Middle frontal gyrus (tissue), 1 donor: ENCODE measurements around the gene SALL1.

ENCODE experiments used
- DNase-seq: peaks from one replicate; pipeline ENCODE4 v3.0.0-alpha.2; 2015; ENCODE audit warnings: low spot score; ENCODE audit errors: extremely low spot score

Gene SALL1

DNA sequence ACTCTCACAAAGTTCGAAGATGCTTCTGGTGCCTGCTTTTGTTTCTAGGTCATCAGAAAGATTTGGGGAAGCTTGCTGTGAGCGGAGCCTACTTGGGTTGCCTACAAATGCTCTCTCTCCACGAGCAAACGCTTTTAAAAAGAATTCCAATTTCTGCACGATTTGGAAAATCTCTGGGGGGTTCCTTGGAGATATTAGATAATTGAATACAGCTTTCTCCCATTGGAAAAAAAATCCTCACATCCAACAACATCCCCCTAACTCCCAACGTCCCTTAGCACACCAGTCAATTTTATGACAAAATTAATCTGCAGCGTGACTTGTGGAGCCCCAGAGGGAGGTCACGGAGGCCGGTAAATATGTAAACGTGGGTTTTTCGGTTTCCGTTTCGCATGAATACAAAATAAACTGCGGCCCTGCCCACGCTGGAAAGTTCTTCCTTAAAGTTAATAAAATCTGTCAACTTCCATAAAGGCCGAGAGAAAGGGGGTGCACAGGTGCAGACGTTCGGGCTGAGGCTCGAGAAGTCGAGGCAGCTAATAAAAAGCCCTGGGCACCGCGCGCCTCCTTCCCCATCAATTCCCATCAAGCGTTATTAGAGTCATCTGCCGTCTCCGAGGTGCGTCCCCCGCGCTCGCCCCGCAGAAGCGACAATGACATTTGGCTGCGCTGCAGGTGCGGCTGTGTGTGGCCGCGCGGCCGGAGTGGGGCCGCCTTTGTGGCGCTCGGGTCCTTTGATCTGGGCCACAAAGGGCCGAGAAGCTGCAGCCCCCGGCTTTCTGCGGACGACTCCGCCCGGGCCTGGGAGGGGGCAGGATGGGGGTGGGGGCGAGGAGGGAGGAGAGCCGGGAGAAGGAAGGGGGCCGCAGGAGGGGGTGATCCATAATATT lies 37.6 kb downstream of the SALL1 start:
- DNase-seq: no peak

DNA sequence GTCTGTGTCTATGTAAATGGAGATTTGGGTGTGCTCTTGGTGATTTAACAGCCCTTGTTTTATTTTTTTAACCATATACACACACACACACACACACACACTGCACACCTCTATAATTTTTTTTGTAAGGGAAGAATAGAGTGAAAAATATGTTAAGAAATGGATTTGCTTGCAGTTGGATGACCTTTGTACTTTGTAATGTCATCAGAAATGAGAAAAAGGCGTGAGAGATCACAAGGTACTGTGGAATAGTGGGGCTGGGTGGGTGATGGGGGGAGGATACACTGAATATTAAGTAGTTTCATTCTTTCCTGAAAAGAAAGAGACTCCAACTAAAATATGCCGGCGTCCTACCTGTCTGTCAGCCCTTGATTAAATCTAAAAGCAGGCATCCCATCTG lies 38.7 kb downstream of the SALL1 start:
- no peak for DNase-seq

DNA sequence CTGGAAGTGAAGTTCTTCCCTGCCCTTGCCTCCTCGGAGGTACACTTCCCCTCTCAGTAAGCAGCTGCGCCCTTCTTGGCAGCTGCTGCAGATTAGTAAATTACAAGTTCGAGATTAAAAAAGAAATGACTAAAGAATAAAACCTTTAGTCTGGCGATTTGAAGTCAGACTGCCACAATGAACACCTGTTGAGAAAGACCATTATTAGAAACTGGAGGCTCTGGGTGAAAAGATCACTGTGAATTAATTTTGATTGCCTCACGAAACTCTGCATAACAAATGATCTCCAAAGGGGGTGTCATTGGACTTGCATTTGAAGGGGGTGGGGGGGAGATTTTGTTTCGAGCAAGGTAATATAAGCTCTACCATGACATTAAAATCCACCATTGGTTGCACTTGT lies 39.3 kb downstream of the SALL1 start:
- no peak for DNase-seq

DNA sequence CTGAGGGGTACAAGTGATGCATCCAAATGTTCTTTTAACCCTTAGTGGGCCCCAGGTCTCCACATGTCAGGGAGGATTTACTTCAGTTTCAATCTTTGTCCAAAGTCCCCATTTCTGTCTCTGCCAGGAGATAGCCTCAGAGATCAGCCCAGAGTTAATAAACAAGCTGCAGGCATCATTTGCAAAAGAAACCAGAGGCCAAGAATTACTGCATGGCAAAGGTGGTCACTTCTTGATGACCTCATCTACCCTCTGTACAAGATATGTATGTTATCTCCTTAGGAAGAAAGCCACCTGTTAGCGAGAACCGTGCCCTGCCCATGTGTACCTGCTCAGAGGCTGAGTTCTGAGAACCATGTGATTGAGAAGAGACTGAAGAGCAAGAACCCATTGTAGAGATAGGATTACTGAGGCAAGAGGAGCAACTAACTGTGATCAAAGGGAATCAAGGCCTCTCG lies 40.3 kb downstream of the SALL1 start:
- DNase-seq: no peak

DNA sequence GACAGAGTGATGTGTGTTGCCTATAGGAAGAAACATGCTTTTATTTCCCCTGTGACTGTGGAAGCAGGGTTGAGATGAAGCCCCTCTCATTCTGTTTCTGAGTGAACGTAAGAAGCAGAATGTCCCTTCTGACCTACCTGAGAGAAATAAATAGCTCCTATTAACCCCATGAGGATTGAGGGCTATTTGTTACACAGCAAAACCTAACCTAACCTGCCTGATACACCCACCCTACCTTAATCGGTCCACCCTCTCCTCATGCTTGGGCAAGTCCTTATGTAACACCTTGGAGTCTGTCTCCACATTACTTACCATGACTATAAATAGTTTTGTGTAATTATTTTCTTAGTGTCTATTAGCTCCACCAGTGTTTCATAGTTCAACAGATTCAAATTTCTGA lies 41.9 kb downstream of the SALL1 start:
- no peak for DNase-seq

DNA sequence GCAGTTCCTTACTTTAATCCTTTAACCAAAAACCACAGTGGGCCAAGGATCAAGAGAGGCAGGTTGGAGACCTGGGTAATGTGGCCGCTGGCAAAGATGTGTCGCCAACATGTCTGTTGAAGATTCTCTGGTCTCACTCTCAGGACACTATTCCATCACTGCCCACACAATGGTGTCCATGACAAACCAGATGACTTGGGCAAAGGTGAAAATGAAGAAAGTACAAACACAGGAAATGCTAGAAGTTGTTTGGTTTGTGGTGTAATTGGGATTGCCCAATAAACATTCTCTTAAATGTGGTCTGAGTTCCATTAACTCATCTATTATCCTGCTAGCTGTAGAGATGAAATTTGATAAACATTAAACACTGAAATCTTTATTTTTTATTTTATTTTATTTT lies 43.3 kb downstream of the SALL1 start:
- DNase-seq: no peak

DNA sequence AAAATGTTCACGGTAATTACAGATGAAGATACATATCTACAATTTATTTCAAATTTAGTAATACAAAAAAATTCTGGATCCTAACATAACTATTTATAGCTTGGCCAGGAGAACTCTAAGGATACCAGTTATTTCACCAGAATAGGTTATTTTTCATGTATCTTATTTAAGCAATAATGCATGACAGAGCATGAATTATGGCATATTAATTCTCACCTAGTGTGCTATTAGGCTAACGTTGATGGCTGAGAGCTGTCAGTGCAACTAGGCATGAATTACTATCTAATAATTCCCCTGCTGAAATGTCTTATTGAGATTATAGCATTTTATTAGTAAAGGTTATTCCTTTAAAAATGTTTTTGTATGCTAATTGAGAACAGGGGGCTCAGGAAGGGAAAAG lies 44.5 kb downstream of the SALL1 start:
- DNase-seq: no peak

DNA sequence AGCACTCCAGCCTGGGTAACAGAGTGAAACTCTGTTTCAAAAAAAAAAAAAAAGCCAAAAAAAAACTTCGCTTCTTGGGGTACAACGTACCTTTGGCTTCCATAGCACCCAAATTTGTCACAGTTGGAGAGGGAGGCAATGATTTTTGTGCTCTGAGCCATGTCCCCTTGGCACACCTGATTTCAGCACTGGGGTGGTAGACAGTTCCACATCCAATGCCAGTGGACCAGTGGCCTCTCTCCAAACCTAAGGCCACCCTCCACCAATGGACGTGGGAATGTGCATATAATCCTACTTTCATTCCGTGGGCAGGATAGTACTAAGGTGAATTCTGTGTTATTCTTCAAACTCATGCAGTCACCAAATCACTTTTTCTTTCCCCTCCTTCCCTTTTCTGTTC lies 47.5 kb downstream of the SALL1 start:
- no peak for DNase-seq

DNA sequence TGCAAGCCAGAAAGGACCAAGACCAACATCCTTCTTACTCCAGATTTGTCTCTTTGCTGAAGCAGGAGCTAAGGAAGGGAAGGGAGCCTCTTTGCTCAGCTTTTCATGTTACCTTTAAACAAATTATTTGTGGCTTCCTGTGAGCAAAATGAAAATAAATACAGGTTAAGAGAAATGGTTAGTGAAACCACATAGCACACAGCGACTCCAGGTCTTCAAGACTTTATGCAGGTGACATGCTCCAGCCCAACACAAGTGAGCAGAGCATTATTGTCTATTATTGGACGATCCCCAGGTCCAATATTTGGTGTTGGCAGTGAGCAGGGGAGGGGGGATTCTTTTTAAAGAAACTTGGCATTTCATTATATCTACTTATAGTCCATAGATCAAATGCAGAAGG lies 53.3 kb downstream of the SALL1 start:
- DNase-seq: no peak

DNA sequence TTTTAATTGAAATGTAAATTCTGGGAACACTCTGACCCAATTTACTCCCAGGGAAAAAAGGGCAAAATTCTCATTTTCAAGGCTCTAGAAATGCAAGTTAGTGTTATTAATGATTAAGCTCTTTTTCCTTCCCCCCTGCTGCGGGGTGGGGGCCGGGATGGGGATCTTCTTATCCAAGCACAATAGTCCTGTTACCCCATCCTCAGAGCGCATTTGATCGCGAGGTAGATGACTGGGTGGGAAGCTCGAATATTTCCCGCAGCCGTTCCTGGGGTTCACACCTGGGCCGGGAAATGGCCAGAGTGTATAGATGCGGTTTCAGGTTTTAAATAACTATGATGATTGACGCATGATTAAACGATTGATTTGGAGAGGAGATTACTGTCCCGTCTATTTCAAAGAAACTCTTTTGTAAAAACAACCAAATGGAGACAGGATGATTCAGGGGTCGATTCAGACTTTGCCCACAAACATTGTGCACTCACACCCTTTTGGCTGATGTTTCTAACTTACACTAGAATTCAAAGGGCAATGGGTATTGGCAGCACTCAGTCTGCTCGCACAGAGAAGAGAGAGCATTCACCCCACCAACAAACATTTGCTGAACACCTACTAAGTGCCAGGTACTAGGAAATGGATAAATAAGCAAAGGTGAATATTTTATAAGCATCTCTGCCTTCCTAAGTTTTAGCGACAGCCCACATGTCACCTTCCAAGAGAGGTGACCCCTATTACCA lies 55.0 kb downstream of the SALL1 start:
- no peak for DNase-seq

DNA sequence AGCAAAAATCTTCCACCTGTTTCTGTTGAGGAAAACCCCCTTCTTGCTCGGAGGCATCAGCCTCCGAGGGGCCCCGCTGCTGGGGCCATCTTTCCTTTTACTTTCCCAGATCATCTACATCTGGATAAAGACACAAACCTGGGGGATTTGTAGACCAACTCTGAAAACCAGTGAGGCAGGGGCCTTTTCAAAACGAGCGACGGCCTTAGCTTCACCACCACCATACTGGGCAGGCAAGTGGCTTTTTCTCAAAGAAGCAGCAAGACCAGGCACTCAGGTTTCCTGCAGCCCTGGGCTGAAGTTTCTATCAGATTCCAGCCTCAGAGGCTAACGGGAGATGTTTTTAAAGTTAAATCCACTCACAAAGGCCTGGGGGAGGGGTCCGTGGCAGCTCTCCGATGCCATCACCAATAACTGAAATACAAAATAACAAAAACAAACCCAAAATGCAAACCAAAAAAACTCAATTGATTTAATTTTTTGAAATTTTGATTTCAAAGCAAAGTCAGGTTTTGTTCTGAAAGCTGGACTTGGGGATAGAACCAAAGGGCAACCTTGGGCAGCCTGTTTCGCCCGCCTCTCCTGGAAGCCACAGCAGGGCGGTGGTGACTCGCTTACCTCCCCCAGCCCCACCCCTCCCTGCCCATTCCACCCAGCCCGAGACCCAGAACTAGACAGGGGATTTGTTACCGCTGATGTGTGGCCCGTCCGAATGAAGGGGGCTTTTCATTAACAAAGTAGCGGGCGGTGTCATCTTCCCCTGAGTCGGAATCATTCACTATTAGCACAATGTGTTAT lies 55.8 kb downstream of the SALL1 start:
- DNase-seq: no peak

DNA sequence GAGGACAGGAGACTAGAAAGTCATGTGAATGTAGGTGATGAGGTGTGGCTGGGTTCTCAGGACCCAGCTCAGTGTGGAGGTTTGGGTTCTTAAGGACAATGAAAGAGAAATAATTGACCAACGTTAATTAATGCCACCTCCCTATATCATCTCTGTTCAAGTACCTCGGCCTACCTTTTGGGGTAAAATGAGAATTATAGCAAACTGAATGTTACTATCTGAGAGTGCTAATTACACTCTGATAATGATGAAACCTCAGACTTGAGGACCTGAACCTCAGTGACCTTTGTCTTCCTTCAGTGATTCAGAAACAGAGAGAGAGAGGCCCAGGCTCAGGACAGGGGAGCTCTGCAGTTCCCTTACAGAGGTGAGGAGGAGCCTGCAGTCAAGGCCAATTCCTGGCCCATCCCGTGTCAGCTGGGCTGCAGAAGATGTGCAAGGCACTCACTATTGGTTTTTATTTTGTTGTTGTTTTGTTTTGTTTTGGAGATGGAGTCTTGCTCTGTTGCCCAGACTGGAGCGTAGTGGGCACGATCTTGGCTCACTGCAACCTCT lies 57.3 kb downstream of the SALL1 start:
- no peak for DNase-seq
